ENCODE results near the gene HDAC11.

Gene HDAC11

GRCh38 chr3:13525827-13526625 is 45.9 kb downstream of the HDAC11 start:
- DNase-seq (ENCODE audit: low read depth in 2 of 2) = no peak

- DNase-seq (ENCODE audit: low read depth in 2 of 2) = no peak
Observed at GRCh38 chr3:13526626-13526949, 46.5 kb downstream of the HDAC11 start.

- DNase-seq (ENCODE audit: low read depth in 2 of 2) = no peak
Observed at GRCh38 chr3:13528217-13528867, 48.2 kb downstream of the HDAC11 start.

- no peak for DNase-seq (ENCODE audit: low read depth in 2 of 2)
Observed at GRCh38 chr3:13529196-13530112, 49.3 kb downstream of the HDAC11 start.

GRCh38 chr3:13530241-13531009 is 50.3 kb downstream of the HDAC11 start:
- DNase-seq (ENCODE audit: low read depth in 2 of 2) = no peak

- DNase-seq (ENCODE audit: low read depth in 2 of 2) = no peak
Observed at GRCh38 chr3:13532085-13532484, 52.0 kb downstream of the HDAC11 start.

- no peak for DNase-seq (ENCODE audit: low read depth in 2 of 2)
Observed at GRCh38 chr3:13532631-13533030, 52.5 kb downstream of the HDAC11 start.

- no peak for DNase-seq (ENCODE audit: low read depth in 2 of 2)
Observed at GRCh38 chr3:13533885-13534301, 53.8 kb downstream of the HDAC11 start.

- no peak for DNase-seq (ENCODE audit: low read depth in 2 of 2)
Observed at GRCh38 chr3:13535526-13535875, 55.4 kb downstream of the HDAC11 start.

- no peak for DNase-seq (ENCODE audit: low read depth in 2 of 2)
Observed at GRCh38 chr3:13535905-13536304, 55.8 kb downstream of the HDAC11 start.

- no peak for DNase-seq (ENCODE audit: low read depth in 2 of 2)
Observed at GRCh38 chr3:13536432-13536831, 56.3 kb downstream of the HDAC11 start.

- no peak for DNase-seq (ENCODE audit: low read depth in 2 of 2)
Observed at GRCh38 chr3:13536832-13537231, 56.7 kb downstream of the HDAC11 start.

- no peak for DNase-seq (ENCODE audit: low read depth in 2 of 2)
Observed at GRCh38 chr3:13537244-13537908, 57.3 kb downstream of the HDAC11 start.

GRCh38 chr3:13537909-13538296 is 57.8 kb downstream of the HDAC11 start:
- DNase-seq (ENCODE audit: low read depth in 2 of 2) = no peak

GRCh38 chr3:13538520-13539291 is 58.6 kb downstream of the HDAC11 start:
- DNase-seq (ENCODE audit: low read depth in 2 of 2) = no peak

- no peak for DNase-seq (ENCODE audit: low read depth in 2 of 2)
Observed at GRCh38 chr3:13539292-13539638, 59.2 kb downstream of the HDAC11 start.

GRCh38 chr3:13539671-13540070 is 59.6 kb downstream of the HDAC11 start:
- no peak for DNase-seq (ENCODE audit: low read depth in 2 of 2)

- DNase-seq (ENCODE audit: low read depth in 2 of 2) = no peak
Observed at GRCh38 chr3:13540297-13540995, 60.3 kb downstream of the HDAC11 start.

GRCh38 chr3:13541691-13542090 is 61.6 kb downstream of the HDAC11 start:
- DNase-seq (ENCODE audit: low read depth in 2 of 2) = no peak

GRCh38 chr3:13542142-13542541 is 62.0 kb downstream of the HDAC11 start:
- no peak for DNase-seq (ENCODE audit: low read depth in 2 of 2)
